Keratinocyte (primary cell): ENCODE data around the gene MEFV. TPM values are rescaled to one million over a fixed set of nuclear protein-coding genes. Genes with fewer than 3 reads are reported as not detected.

Source experiments
- DNase-seq: peaks from one replicate; pipeline ENCODE4 v3.0.0-alpha.2; 2011; ENCODE audit warnings: low read depth, missing footprints, low spot score
- FAIRE-seq: peaks from 2 replicates; lab custom pipeline; 2011; peaks lifted over from hg19 to GRCh38; lab: Jason Lieb, UNC
- H2AFZ ChIP-seq: 2 replicates; pipeline ENCODE4 v1.6.0; 2012; ENCODE audit warnings: low read length, control low read depth, inconsistent platforms; ENCODE audit not compliant: control insufficient read depth
- H3K27ac ChIP-seq: 2 replicates; pipeline ENCODE4 v1.5.1; 2011; ENCODE audit warnings: low read length; ENCODE audit not compliant: control insufficient read depth, insufficient read depth
- H3K27me3 ChIP-seq: 3 replicates; pipeline ENCODE4 v1.6.0; 2011; ENCODE audit warnings: low read length; ENCODE audit not compliant: control insufficient read depth, insufficient read depth; ENCODE audit errors: extremely low read depth
- H3K36me3 ChIP-seq, 2 experiments: 2 replicates in 1 of 2; 3 replicates in 1 of 2; pipeline ENCODE4 v1.5.1; 2011; ENCODE audit warnings: low read length in 2 of 2, mild to moderate bottlenecking in 1 of 2; ENCODE audit not compliant: control insufficient read depth in 2 of 2, insufficient read depth in 2 of 2; ENCODE audit errors: extremely low read depth in 1 of 2
- H3K4me1 ChIP-seq: 3 replicates; pipeline ENCODE4 v1.5.1; 2011; ENCODE audit warnings: low read length; ENCODE audit not compliant: control insufficient read depth, insufficient read depth; ENCODE audit errors: extremely low read depth
- H3K4me2 ChIP-seq: 3 replicates; pipeline ENCODE4 v1.6.0; 2011; ENCODE audit warnings: low read depth, low read length; ENCODE audit not compliant: control insufficient read depth, insufficient read depth; ENCODE audit errors: extremely low read depth
- H3K4me3 ChIP-seq, 3 experiments: fragments of 200-600 bp in 1 of 3; sonication (generic) in 1 of 3; 2 replicates in 2 of 3; 3 replicates in 1 of 3; pipeline ENCODE4 v1.5.1; 2011 to 2016; ENCODE audit warnings: low read length in 3 of 3, mild to moderate bottlenecking in 3 of 3, control low read depth in 2 of 3, inconsistent platforms in 1 of 3, low read depth in 1 of 3, mixed read lengths in 1 of 3, mixed run types in 1 of 3, moderate library complexity in 1 of 3; ENCODE audit not compliant: control insufficient read depth in 2 of 3, insufficient read depth in 2 of 3; ENCODE audit errors: extremely low read depth in 1 of 3
- H3K79me2 ChIP-seq: 2 replicates; pipeline ENCODE4 v1.6.0; 2012; ENCODE audit warnings: low read length; ENCODE audit not compliant: control insufficient read depth, insufficient read depth
- H3K9ac ChIP-seq: 3 replicates; pipeline ENCODE4 v1.6.0; 2011; ENCODE audit warnings: low read length; ENCODE audit not compliant: control insufficient read depth, insufficient read depth; ENCODE audit errors: extremely low read depth
- H3K9me1 ChIP-seq: 3 replicates; pipeline ENCODE4 v1.6.0; 2011; ENCODE audit warnings: low read length; ENCODE audit not compliant: control insufficient read depth, insufficient read depth; ENCODE audit errors: extremely low read depth
- H3K9me3 ChIP-seq: 2 replicates; pipeline ENCODE4 v1.5.1; 2012; ENCODE audit warnings: low read depth, low read length; ENCODE audit not compliant: control insufficient read depth
- H4K20me1 ChIP-seq: 3 replicates; pipeline ENCODE4 v1.6.0; 2011; ENCODE audit warnings: low read length; ENCODE audit not compliant: control insufficient read depth, insufficient read depth; ENCODE audit errors: extremely low read depth
- CTCF ChIP-seq, 3 experiments: IDR thresholded peaks in 1 of 3; conservative IDR thresholded peaks in 1 of 3; optimal IDR thresholded peaks in 1 of 3; 2 replicates in 2 of 3; 3 replicates in 1 of 3; pipeline versions ENCODE3 to v1.5.1; 2011; ENCODE audit warnings: low read length in 3 of 3, mild to moderate bottlenecking in 3 of 3, moderate library complexity in 2 of 3, control low read depth in 1 of 3, inconsistent platforms in 1 of 3; ENCODE audit not compliant: insufficient read depth in 2 of 3; ENCODE audit errors: extremely low read depth in 1 of 3
- EZH2 ChIP-seq: IDR thresholded peaks from one replicate; pipeline ENCODE4 v1.6.1; 2012; ENCODE audit warnings: inconsistent platforms, mild to moderate bottlenecking, low read length, moderate library complexity
- dilution Hi-C: fragments of 300-500 bp; cut with MboI; formaldehyde crosslinking; loops from one replicate; pipeline ENCODE4 v1.7.0; 2020; ENCODE audit warnings: low sequenced_read_pairs; ENCODE audit not compliant: extremely low pct_ligation_motif_present
- polyA plus RNA-seq, 5 experiments: library from polyadenylated mRNA; depleted of rRNA in 3 of 5; stranded (reverse) in 3 of 5; stranded (forward) in 1 of 5; unstranded in 1 of 5; fragments of >200 nt; gene quantifications; 1 replicate in 1 of 5; 2 replicates in 3 of 5; 3 replicates in 1 of 5; pipeline versions ENCODE4 v1.2.1 to v1.2.3, GENCODE V29; 2011 to 2012; ENCODE audit warnings: missing spikeins in 2 of 5, low read depth in 1 of 5, low replicate concordance in 1 of 5

The MEFV gene
- polyA plus RNA-seq, 1 donor (not counting 4 experiments of a cell fraction or from before 2014, with no cell fraction given), result not detected

GRCh38 chr16:3249451-3249850 is 7.0 kb downstream of the MEFV start:
- no peak for DNase-seq
- no peak for FAIRE-seq
- Histone ChIP-seq H3K4me2 (no peak overlapping the region), H3K79me2 (no peaks in the 10 kb centered on the region), H3K9me3 (no peaks in the 10 kb centered on the region), H3K9ac (no peak overlapping the region), H3K27me3 (no peaks in the 10 kb centered on the region), H3K36me3 (no peaks in the 10 kb centered on the region), H3K4me1 (no peaks in the 10 kb centered on the region), H2AFZ (no peak overlapping the region), H3K27ac (no peak overlapping the region), H3K4me3 (no peak overlapping the region), H4K20me1 (no peaks in the 10 kb centered on the region), H3K9me1 (no peaks in the 10 kb centered on the region)
- no peak for TF ChIP-seq EZH2
- TF ChIP-seq CTCF (optimal IDR thresholded peaks at IDR 0.05 in 1 of 3, IDR thresholded peaks at IDR 0.05 in 1 of 3, conservative IDR thresholded peaks at IDR 0.05 in 1 of 3; ENCODE audit: extremely low read depth in 1 of 3, insufficient read depth in 2 of 3, low read length in 3 of 3), result no peak
- dilution Hi-C loops, result no loop called here

DNA sequence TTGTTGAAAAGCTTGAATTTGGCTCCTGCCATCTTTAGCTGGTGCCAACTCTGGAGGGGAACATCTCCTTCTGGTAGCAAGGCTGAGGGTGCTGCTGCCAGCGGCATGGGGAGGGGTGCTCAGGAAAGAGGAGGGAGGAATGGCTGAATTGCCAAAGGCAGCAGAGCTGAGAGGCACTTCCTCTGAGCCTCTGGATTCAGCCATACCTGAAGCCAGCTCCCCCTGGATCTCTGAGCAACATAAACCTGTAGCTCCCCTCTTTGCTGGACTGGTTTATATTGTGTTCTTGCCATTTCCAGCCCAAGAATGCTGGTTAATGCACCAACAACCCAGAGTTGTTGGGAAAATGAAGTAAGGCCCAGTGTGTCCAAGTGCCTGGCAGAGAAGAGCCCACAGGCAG is 7.4 kb downstream of the MEFV start:
- DNase-seq (no peak), FAIRE-seq (no peak)
- dilution Hi-C loops, result no loop called here
- Histone ChIP-seq H2AFZ (no peak overlapping the region), H3K27me3 (no peaks in the 10 kb centered on the region), H3K4me2 (no peak overlapping the region), H3K79me2 (no peaks in the 10 kb centered on the region), H3K9ac (no peak overlapping the region), H3K4me1 (no peaks in the 10 kb centered on the region), H3K4me3 (no peak overlapping the region), H4K20me1 (no peaks in the 10 kb centered on the region), H3K36me3 (no peaks in the 10 kb centered on the region), H3K27ac (no peak overlapping the region), H3K9me1 (no peaks in the 10 kb centered on the region), H3K9me3 (no peaks in the 10 kb centered on the region)
- TF ChIP-seq CTCF (optimal IDR thresholded peaks at IDR 0.05 in 1 of 3, IDR thresholded peaks at IDR 0.05 in 1 of 3, conservative IDR thresholded peaks at IDR 0.05 in 1 of 3; ENCODE audit: extremely low read depth in 1 of 3, insufficient read depth in 2 of 3, low read length in 3 of 3) (no peak), EZH2 (no peak)
